NB4 (cell line): Measurements from ENCODE around the gene EEPD1.

Experiments used
- CTCF ChIP-seq: IDR thresholded peaks from one replicate; pipeline ENCODE4 v1.5.1; 2012; ENCODE audit warnings: low read depth, low read length
- MYC ChIP-seq: IDR thresholded peaks from 2 replicates; pipeline ENCODE4 v1.6.1; 2011; ENCODE audit warnings: low read depth, low read length
- POLR2A ChIP-seq: IDR thresholded peaks from 2 replicates; pipeline ENCODE4 v1.6.1; 2011; ENCODE audit warnings: mild to moderate bottlenecking; ENCODE audit not compliant: insufficient read length; ENCODE audit errors: extremely low read depth
- TF ChIP-seq, protein P1 (sequence below): IDR thresholded peaks from 2 replicates; pipeline ENCODE4 v1.6.1; 2011; ENCODE audit warnings: low read depth, low read length

DNA sequence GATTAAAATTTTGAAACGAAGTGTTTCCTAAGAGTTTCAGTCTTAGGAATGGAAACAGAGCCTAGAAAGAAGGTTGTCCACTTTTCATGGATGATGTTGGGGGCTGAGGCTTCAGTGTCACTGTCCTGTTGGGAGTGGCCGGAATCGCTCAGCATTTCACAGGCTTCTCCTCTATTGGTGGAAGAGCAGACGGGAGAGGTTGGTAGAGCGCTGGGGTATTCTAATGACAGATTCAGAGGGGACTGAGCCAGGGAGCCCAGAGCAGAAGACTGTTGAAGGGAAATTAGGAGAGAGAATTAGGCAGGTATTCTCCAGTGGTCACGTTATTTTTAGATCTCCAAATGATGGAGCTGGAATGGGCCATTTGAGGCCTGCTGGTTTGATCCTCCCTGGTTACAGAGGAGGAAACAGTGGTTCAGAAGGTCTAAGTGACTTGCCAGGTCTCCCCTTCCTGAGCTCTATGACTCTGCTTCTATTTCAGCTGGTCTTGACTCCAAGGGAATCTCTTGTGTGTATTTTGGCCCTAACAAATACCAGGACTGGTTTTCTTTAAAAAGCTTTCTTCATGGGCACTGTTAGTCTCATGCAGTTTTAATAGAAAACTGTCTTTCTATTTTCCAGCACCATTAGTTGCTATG is 35.7 kb upstream of the EEPD1 start:
- TF ChIP-seq CTCF: no peak
- TF ChIP-seq, protein P1, sequence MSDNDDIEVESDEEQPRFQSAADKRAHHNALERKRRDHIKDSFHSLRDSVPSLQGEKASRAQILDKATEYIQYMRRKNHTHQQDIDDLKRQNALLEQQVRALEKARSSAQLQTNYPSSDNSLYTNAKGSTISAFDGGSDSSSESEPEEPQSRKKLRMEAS: no peak
- TF ChIP-seq POLR2A: no peak
- no peak for TF ChIP-seq MYC
